PFSK-1 (cell line): ENCODE data around the gene LY6G6C.

Experiments used
- FOXP2 ChIP-seq: optimal IDR thresholded peaks from 2 replicates; pipeline ENCODE3; 2011; ENCODE audit warnings: borderline replicate concordance, control low read depth, inconsistent platforms; ENCODE audit not compliant: insufficient read depth; ENCODE audit errors: extremely low read length, extremely low read depth
- POLR2AphosphoS5 ChIP-seq: IDR thresholded peaks from 2 replicates; pipeline ENCODE4 v1.6.1; 2012; ENCODE audit warnings: low read depth, mild to moderate bottlenecking, control low read depth, low read length, moderate library complexity
- REST ChIP-seq, 2 experiments: IDR thresholded peaks; 2 replicates each; pipeline versions ENCODE4 v1.6.1 to v1.8.0; 2011 to 2012; ENCODE audit warnings: low read depth in 2 of 2, low read length in 2 of 2, control low read depth in 1 of 2, inconsistent platforms in 1 of 2, mild to moderate bottlenecking in 1 of 2, moderate library complexity in 1 of 2; ENCODE audit not compliant: insufficient read depth in 1 of 2
- SIN3A ChIP-seq: IDR thresholded peaks from 2 replicates; pipeline ENCODE4 v1.6.1; 2012; ENCODE audit warnings: mild to moderate bottlenecking, low read length, moderate library complexity, borderline replicate concordance; ENCODE audit not compliant: insufficient read depth
- TAF1 ChIP-seq: IDR thresholded peaks from 2 replicates; pipeline ENCODE4 v1.6.1; 2012; ENCODE audit warnings: low read length, control low read depth, borderline replicate concordance; ENCODE audit not compliant: insufficient read depth

LY6G6C gene

GRCh38 chr6:31708224-31708623, 13.3 kb downstream of the LY6G6C start:
- TF ChIP-seq TAF1 (no peak), REST (IDR thresholded peaks at IDR 0.05; ENCODE audit: insufficient read depth in 1 of 2, low read depth in 2 of 2, low read length in 2 of 2) (no peak), SIN3A (no peak), POLR2AphosphoS5 (no peak), FOXP2 (no peak)

GRCh38 chr6:31707701-31708100, 13.8 kb downstream of the LY6G6C start:
- TF ChIP-seq REST (IDR thresholded peaks at IDR 0.05; ENCODE audit: insufficient read depth in 1 of 2, low read depth in 2 of 2, low read length in 2 of 2) (no peak), SIN3A (no peak), POLR2AphosphoS5 (no peak), FOXP2 (no peak), TAF1 (no peak)

- TF ChIP-seq SIN3A: no peak
Measured at GRCh38 chr6:31706599-31706998, 14.9 kb downstream of the LY6G6C start, which contains the start of gene LY6G6F. Gene LY6G6F, plus strand, starts transcription at chr6:31706866. Its CDS starts 41 bp downstream, at chr6:31706907.

- no peak for TF ChIP-seq FOXP2
- no peak for TF ChIP-seq SIN3A
- no peak for TF ChIP-seq POLR2AphosphoS5
- no peak for TF ChIP-seq TAF1
- no peak for TF ChIP-seq REST (IDR thresholded peaks at IDR 0.05; ENCODE audit: insufficient read depth in 1 of 2, low read depth in 2 of 2, low read length in 2 of 2)
Measured at GRCh38 chr6:31705931-31706330, 15.6 kb downstream of the LY6G6C start.

GRCh38 chr6:31702819-31703716, 18.5 kb downstream of the LY6G6C start, which contains the start of gene ABHD16A:
Gene ABHD16A, minus strand, starts transcription at chr6:31703324. Its CDS starts 43 bp downstream, at chr6:31703281.
- TF ChIP-seq REST (IDR thresholded peaks at IDR 0.05; ENCODE audit: insufficient read depth in 1 of 2, low read depth in 2 of 2, low read length in 2 of 2) (no peak), FOXP2 (peak; percentile 95), POLR2AphosphoS5 (peak; percentile 88), SIN3A (peak; percentile 52; the same call in 1 of the 2 replicates), TAF1 (no peak)
